H1 (cell line): ENCODE measurements around the gene KIF3B. TPM values are rescaled to one million over a fixed set of nuclear protein-coding genes. Genes with fewer than 3 reads are reported as not detected.

Source experiments
- CTCF ChIA-PET: fragments of 300-600 bp; sonication (Branson Sonifier 250); formaldehyde crosslinking; loops from one replicate; lab custom pipeline; 2021; ENCODE audit not compliant: partially characterized antibody; lab: Charles Lee
- POLR2A ChIA-PET: fragments of 300-600 bp; sonication (Branson Sonifier 250); formaldehyde crosslinking; loops from one replicate; lab custom pipeline; 2021; ENCODE audit warnings: inconsistent platforms; ENCODE audit not compliant: partially characterized antibody; lab: Charles Lee
- DNase-seq, 2 experiments: peaks; one replicate each; pipeline versions ENCODE4 v3.0.0 to v3.0.0-alpha.2; 2010 to 2022; ENCODE audit warnings: low spot score in 2 of 2, low read depth in 1 of 2, mixed read lengths in 1 of 2
- FAIRE-seq: peaks from 2 replicates; lab custom pipeline; 2011; peaks lifted over from hg19 to GRCh38; lab: Jason Lieb, UNC
- H2AFZ ChIP-seq: 2 replicates; pipeline ENCODE4 v1.8.1; 2012; ENCODE audit warnings: low read length, inconsistent platforms
- H2AK5ac ChIP-seq: 2 replicates; pipeline ENCODE4 v1.6.1; 2013; ENCODE audit warnings: low read depth, low read length
- H2BK120ac ChIP-seq: replicated peaks from 2 replicates; pipeline ENCODE3; 2013; ENCODE audit warnings: low read depth, low read length, inconsistent platforms
- H2BK12ac ChIP-seq: 2 replicates; pipeline ENCODE4 v1.6.1; 2013; ENCODE audit warnings: low read depth, low read length
- H2BK15ac ChIP-seq: 2 replicates; pipeline ENCODE4 v1.6.1; 2013; ENCODE audit warnings: low read length
- H2BK20ac ChIP-seq: 2 replicates; pipeline ENCODE4 v1.6.1; 2013; ENCODE audit warnings: low read length
- H2BK5ac ChIP-seq: 2 replicates; pipeline ENCODE4 v1.6.1; 2013; ENCODE audit warnings: low read depth, low read length
- H3K14ac ChIP-seq: 2 replicates; pipeline ENCODE4 v1.6.1; 2013; ENCODE audit warnings: inconsistent platforms; ENCODE audit not compliant: insufficient read length
- H3K18ac ChIP-seq: 2 replicates; pipeline ENCODE4 v1.6.1; 2013; ENCODE audit warnings: low read length; ENCODE audit errors: extremely low read depth
- H3K23ac ChIP-seq: 2 replicates; pipeline ENCODE4 v1.6.1; 2013; ENCODE audit warnings: inconsistent platforms; ENCODE audit not compliant: insufficient read length
- H3K23me2 ChIP-seq: 2 replicates; pipeline ENCODE4 v1.6.1; 2013; ENCODE audit warnings: low read depth, low read length
- H3K27ac ChIP-seq: 2 replicates; pipeline ENCODE4 v1.6.1; 2011; ENCODE audit warnings: low read depth, low read length, inconsistent platforms
- H3K27me3 ChIP-seq, 4 experiments: replicated peaks in 1 of 4; 1 replicate in 1 of 4; 2 replicates in 3 of 4; pipeline versions ENCODE4 v1.6.1 to v1.8.1; 2011 to 2013; ENCODE audit warnings: low read length in 3 of 4, mild to moderate bottlenecking in 3 of 4, inconsistent platforms in 2 of 4, mixed read lengths in 2 of 4, moderate library complexity in 1 of 4; ENCODE audit not compliant: control insufficient read depth in 3 of 4, insufficient read depth in 3 of 4; ENCODE audit errors: extremely low read depth in 1 of 4
- H3K36me3 ChIP-seq, 4 experiments: 2 replicates each; pipeline versions ENCODE4 v1.6.1 to v1.8.1; 2011 to 2013; ENCODE audit warnings: mild to moderate bottlenecking in 4 of 4, low read length in 3 of 4, moderate library complexity in 2 of 4, control low read depth in 1 of 4, inconsistent platforms in 1 of 4; ENCODE audit not compliant: insufficient read depth in 4 of 4, control insufficient read depth in 2 of 4
- H3K4ac ChIP-seq: replicated peaks from 2 replicates; pipeline ENCODE3; 2013; ENCODE audit warnings: low read length, low read depth, mixed read lengths, inconsistent platforms; ENCODE audit not compliant: insufficient read length
- H3K4me1 ChIP-seq, 4 experiments: replicated peaks in 1 of 4; 1 replicate in 1 of 4; 2 replicates in 3 of 4; pipeline versions ENCODE4 v1.6.1 to v1.8.1; 2011 to 2013; ENCODE audit warnings: low read length in 3 of 4, inconsistent platforms in 2 of 4, mixed read lengths in 1 of 4; ENCODE audit not compliant: insufficient read depth in 4 of 4, control insufficient read depth in 3 of 4
- H3K4me2 ChIP-seq, 2 experiments: 2 replicates each; pipeline versions ENCODE4 v1.6.1 to v1.8.1; 2011 to 2013; ENCODE audit warnings: low read depth in 2 of 2, low read length in 2 of 2, control low read depth in 1 of 2, inconsistent platforms in 1 of 2, mild to moderate bottlenecking in 1 of 2; ENCODE audit not compliant: insufficient read depth in 1 of 2
- H3K4me3 ChIP-seq, 4 experiments: fragments of 200-600, 300-600 bp in 1 of 4; sonication (generic), shearing (Covaris generic), sonication (Bioruptor Twin) in 1 of 4; 2 replicates each; pipeline versions ENCODE4 v1.5.1 to v1.8.1; 2011 to 2016; ENCODE audit warnings: low read length in 4 of 4, low read depth in 3 of 4, control low read depth in 2 of 4, inconsistent platforms in 2 of 4, mild to moderate bottlenecking in 2 of 4, mixed read lengths in 1 of 4, moderate library complexity in 1 of 4; ENCODE audit not compliant: insufficient read depth in 2 of 4; ENCODE audit errors: extremely low read depth in 1 of 4
- H3K56ac ChIP-seq: replicated peaks from 2 replicates; pipeline ENCODE3; 2013; ENCODE audit warnings: low read depth, mild to moderate bottlenecking, mixed read lengths, low read length, inconsistent platforms; ENCODE audit not compliant: insufficient read length
- H3K79me1 ChIP-seq: 2 replicates; pipeline ENCODE4 v1.6.1; 2013; ENCODE audit warnings: low read depth, low read length, control low read depth
- H3K79me2 ChIP-seq, 2 experiments: 2 replicates each; pipeline versions ENCODE4 v1.6.1 to v1.8.1; 2012 to 2013; ENCODE audit warnings: low read length in 2 of 2, mild to moderate bottlenecking in 2 of 2, inconsistent platforms in 1 of 2; ENCODE audit not compliant: insufficient read depth in 2 of 2, control insufficient read depth in 1 of 2
- H3K9ac ChIP-seq, 4 experiments: replicated peaks in 1 of 4; 1 replicate in 1 of 4; 2 replicates in 3 of 4; pipeline versions ENCODE4 v1.6.1 to v1.8.1; 2011 to 2013; ENCODE audit warnings: low read depth in 3 of 4, low read length in 3 of 4, control low read depth in 2 of 4, mild to moderate bottlenecking in 2 of 4, moderate library complexity in 2 of 4, inconsistent platforms in 1 of 4; ENCODE audit errors: extremely low read depth in 1 of 4
- H3K9me3 ChIP-seq, 2 experiments: 2 replicates each; pipeline versions ENCODE4 v1.6.1 to v1.8.1; 2012 to 2013; ENCODE audit warnings: mild to moderate bottlenecking in 2 of 2, moderate library complexity in 2 of 2, control low read depth in 1 of 2, inconsistent platforms in 1 of 2, low read depth in 1 of 2, low read length in 1 of 2, mixed read lengths in 1 of 2; ENCODE audit not compliant: insufficient read depth in 2 of 2
- H4K20me1 ChIP-seq, 2 experiments: replicated peaks in 1 of 2; 2 replicates each; pipeline versions ENCODE3 to v1.8.1; 2011 to 2013; ENCODE audit warnings: inconsistent platforms in 2 of 2, low read length in 2 of 2, mild to moderate bottlenecking in 1 of 2; ENCODE audit not compliant: insufficient read depth in 2 of 2, control insufficient read depth in 1 of 2
- H4K5ac ChIP-seq: 2 replicates; pipeline ENCODE4 v1.6.1; 2013; ENCODE audit warnings: low read length, low read depth, mixed read lengths, inconsistent platforms; ENCODE audit not compliant: insufficient read length
- H4K8ac ChIP-seq: 2 replicates; pipeline ENCODE4 v1.8.0; 2013; ENCODE audit warnings: mild to moderate bottlenecking, moderate library complexity, low read length, inconsistent platforms; ENCODE audit not compliant: insufficient read depth; ENCODE audit errors: extremely low read depth
- H4K91ac ChIP-seq: replicated peaks from 2 replicates; pipeline ENCODE3; 2013; ENCODE audit warnings: low read length, mixed read lengths, inconsistent platforms; ENCODE audit not compliant: insufficient read length
- CBX8 ChIP-seq: fragments of 300-800, 300-1000 bp; sonication (generic); IDR thresholded peaks from 2 replicates; pipeline ENCODE4 v1.7.1; 2016; ENCODE audit warnings: low read depth, low read length, borderline replicate concordance
- CEBPB ChIP-seq: IDR thresholded peaks from 2 replicates; pipeline ENCODE4 v1.6.1; 2012; ENCODE audit warnings: low read depth, low read length
- KDM4A ChIP-seq: IDR thresholded peaks from one replicate; pipeline ENCODE4 v1.7.1; 2012; ENCODE audit warnings: low read depth, mild to moderate bottlenecking, moderate library complexity, low read length, inconsistent platforms; ENCODE audit not compliant: severe bottlenecking
- KDM5A ChIP-seq: fragments of 200-600 bp; IDR thresholded peaks from 2 replicates; pipeline ENCODE4 v1.7.1; 2012; ENCODE audit warnings: mild to moderate bottlenecking, low read length, inconsistent platforms, mixed read lengths
- WGBS, 2 experiments: shearing (Covaris generic) in 1 of 2; methylation state at CpG; one replicate each; pipeline versions ENCODE4 v1.1.6 to v1.1.7; 2013 to 2015; ENCODE audit warnings: low lambda C conversion rate in 2 of 2, mixed read lengths in 2 of 2, inconsistent platforms in 1 of 2, low coverage in 1 of 2, missing lambda C conversion rate in 1 of 2; ENCODE audit not compliant: insufficient replicate concordance in 2 of 2, insufficient coverage in 1 of 2, insufficient read length in 1 of 2; ENCODE audit errors: extremely low coverage in 1 of 2, missing lambda C conversion rate in 1 of 2; 5-methylcytosine and 5-hydroxymethylcytosine counted together
- polyA plus RNA-seq, 7 experiments: library from polyadenylated mRNA; depleted of rRNA in 3 of 7; stranded (reverse) in 5 of 7; unstranded in 2 of 7; fragments of >200 nt in 5 of 7; fragments of 200-250 nt in 2 of 7; gene quantifications; 1 replicate in 5 of 7; 2 replicates in 1 of 7; 4 replicates in 1 of 7; pipeline versions ENCODE4 v1.2.1 to v1.2.3, GENCODE V29; 2011 to 2013; ENCODE audit warnings: missing spikeins in 2 of 7, mixed read lengths in 2 of 7
- total RNA-seq: library from RNA; stranded (reverse); fragmentation: NEBNext Ultra II Directional; extraction: Animal tissue kit (Norgen Biotek cat#: 25700); gene quantifications from 2 replicates; pipeline ENCODE4 v1.2.1, GENCODE V29; 2021

KIF3B gene
- total and polyA plus RNA-seq, 2 of the 8 experiments (the other 6 are each of a cell fraction or from before 2014, with no cell fraction given): 10.1 to 22.4 TPM

DNA sequence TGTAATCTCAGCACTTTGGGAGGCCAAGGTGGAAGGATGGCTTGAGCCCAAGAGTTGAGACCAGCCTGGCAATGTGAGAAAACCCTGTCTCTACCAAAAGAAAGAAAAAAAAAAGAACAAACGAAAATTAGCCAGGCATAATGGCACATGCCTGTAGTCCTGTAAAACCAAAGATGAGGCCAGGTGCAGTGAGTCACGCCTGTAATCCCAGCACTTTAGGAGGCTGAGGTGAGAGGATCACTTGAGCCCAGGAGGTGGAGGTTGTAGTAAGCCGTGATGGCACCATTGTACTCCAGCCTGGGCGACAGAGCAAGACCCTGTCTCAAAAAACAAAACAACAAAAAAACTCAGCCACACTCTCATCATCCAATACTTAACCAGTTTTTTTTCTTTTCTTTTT is 32.5 kb upstream of the KIF3B start:
- H2BK120ac ChIP-seq: no peak overlapping the region
- H3K23me2 ChIP-seq: no peaks in the 10 kb centered on the region
- H3K4ac ChIP-seq: no peak overlapping the region
- ChIA-PET POLR2A (interaction anchor here (0.6 kb wide), 1 partner anchor 350 kb away, joined by 3 read pairs; no protein-coding TSS in a partner anchor), CTCF (no interaction called here)
- H3K14ac ChIP-seq: no peak overlapping the region
- no peak overlapping the region for H3K9ac ChIP-seq
- 87% methylated on average over 4 of the region's 4 CpGs; no CpG with 5 or more reads in 1 of the 2 experiments for WGBS, 2 experiments
- H3K79me1 ChIP-seq: no peaks in the 10 kb centered on the region
- H4K8ac ChIP-seq: no peak overlapping the region
- H2BK12ac ChIP-seq: no peak overlapping the region
- TF ChIP-seq CBX8 (no peak), CEBPB (no peak), KDM4A (no peak), KDM5A (no peak)
- H2BK5ac ChIP-seq: no peak overlapping the region
- no peak for FAIRE-seq
- no peaks in the 10 kb centered on the region for H4K20me1 ChIP-seq
- no peak overlapping the region for H2AK5ac ChIP-seq
- peaks cover 0 to 4% (median 3%) of the 10 kb centered on the region in 4 experiments; a peak in 4 of 7 replicates for H3K4me1 ChIP-seq
- H3K9me3 ChIP-seq: peaks cover 0 to 3% of the 10 kb centered on the region in 2 experiments; a peak in 2 of 4 replicates
- H2BK15ac ChIP-seq: no peak overlapping the region
- H4K91ac ChIP-seq: no peak overlapping the region
- no peaks in the 10 kb centered on the region for H3K27me3 ChIP-seq
- H2AFZ ChIP-seq: no peak overlapping the region
- no peak overlapping the region for H3K27ac ChIP-seq
- no peaks in the 10 kb centered on the region for H3K79me2 ChIP-seq
- H3K36me3 ChIP-seq: no peaks in the 10 kb centered on the region
- DNase-seq: no peak
- no peak overlapping the region for H3K4me2 ChIP-seq
- no peak overlapping the region for H3K23ac ChIP-seq
- H2BK20ac ChIP-seq: no peak overlapping the region
- no peak overlapping the region for H3K56ac ChIP-seq
- no peak overlapping the region for H3K18ac ChIP-seq
- H3K4me3 ChIP-seq: no peak overlapping the region
- no peak overlapping the region for H4K5ac ChIP-seq
